ENCODE results near the gene MORC2. TPM values are rescaled to one million over a fixed set of nuclear protein-coding genes. Genes with fewer than 3 reads are reported as not detected.
A peak's percentile ranks its signal among the peaks of the same experiment; 100 is the strongest.

MORC2 gene
- total and polyA plus RNA-seq, 9 of the 15 experiments (the other 6 are each of a cell fraction or from before 2014, with no cell fraction given), result 3.3 to 34.7 (median 16.7) TPM

GRCh38 chr22:30882184-30882717, 86.3 kb downstream of the MORC2 start:
- FAIRE-seq, result no peak
- Histone ChIP-seq H3K9me3 (replicated peaks; ENCODE audit: control insufficient read depth, insufficient read depth, low read depth, low read length) (no peaks in the 10 kb centered on the region), H3K9me1 (ENCODE audit: control insufficient read depth, insufficient read depth, low read length) (no peaks in the 10 kb centered on the region), H3K4me2 (ENCODE audit: insufficient read depth, low read length) (peak overlapping the region; percentile 93), H3K9ac (ENCODE audit: insufficient read depth in 1 of 2, low read depth in 2 of 2, low read length in 2 of 2) (peak overlapping the region; percentile 80 to 91), H3K27me3 (ENCODE audit: control insufficient read depth in 2 of 2, insufficient read depth in 2 of 2, low read length in 2 of 2) (no peaks in the 10 kb centered on the region), H2AFZ (ENCODE audit: low read depth, low read length) (peak overlapping the region; percentile 8), H3K36me3 (ENCODE audit: control insufficient read depth, insufficient read depth, low read length) (peaks cover 7% of the 10 kb centered on the region; the same call in 2 of the 3 replicates), H3K79me2 (ENCODE audit: control insufficient read depth, insufficient read depth, low read length) (peaks cover 38% of the 10 kb centered on the region), H3K4me3 (peak overlapping the region; percentile 45), H3K4me1 (replicated peaks in 1 of 2; ENCODE audit: control insufficient read depth in 2 of 2, insufficient read depth in 2 of 2, low read length in 2 of 2) (peaks cover 28 to 75% of the 10 kb centered on the region in 2 experiments), H4K20me1 (replicated peaks; ENCODE audit: control insufficient read depth, insufficient read depth, low read length) (0 out of 2 replicates have a peak, but pooled peaks cover 6% of the 10 kb centered on the region), H3K27ac (ENCODE audit: extremely low read depth, low read depth, low read length) (peak overlapping the region; percentile 82)
- TF ChIP-seq ZNF197 (CRISPR knock-in tag; IDR thresholded peaks at IDR 0.05; ENCODE audit: low read depth) (no peak), ZNF699 (CRISPR knock-in tag; IDR thresholded peaks at IDR 0.05; ENCODE audit: insufficient replicate concordance) (no peak), ETV5 (CRISPR knock-in tag; IDR thresholded peaks at IDR 0.05; ENCODE audit: low read depth) (0 out of 2 replicates have a peak, but pooled peaks have one; percentile 2), ZNF384 (IDR thresholded peaks at IDR 0.05; ENCODE audit: low read depth, low read length) (peak; percentile 36; the same call in 1 of the 2 replicates), NR2C2 (CRISPR knock-in tag; IDR thresholded peaks at IDR 0.05) (no peak), NR2C2 (tag; IDR thresholded peaks at IDR 0.05) (peak; percentile 33)
- intact Hi-C loops (cut with micrococcal nuclease), result no loop called here
- ATAC-seq, result peak; percentile 15
- BruUV-seq (replicated peaks), result no TSS peak
- CTCF ChIA-PET (ENCODE audit: low intra/inter-chr PET ratio), result interaction anchor here (1.2 kb wide), 1 partner anchor 119 kb away, joined by 3 read pairs; no protein-coding TSS in a partner anchor
- POLR2A ChIA-PET, result interaction anchor here (0.6 to 1.3 kb wide), 3 partner anchors 38 to 631 kb away, joined by 3 to 6 read pairs (median 4); no protein-coding TSS in a partner anchor
- in situ Hi-C loops (cut with MboI), result no loop called here
- 3% methylated on average over 6 of the region's 6 CpGs for WGBS (ENCODE audit: insufficient coverage, low coverage, missing lambda C conversion rate)
- DNase-seq (ENCODE audit: extremely low read depth in 1 of 4, low spot score in 3 of 4), result peak in 1 of 4 experiments; percentile 14

Data from K562 (cell line).